Hepatic stellate cell (primary cell): ENCODE data around the gene RGS3.
A peak's percentile ranks its signal among the peaks of the same experiment; 100 is the strongest.
"Not testable (repeated sequence)": the region's sequence is repeated elsewhere in the genome, so short reads cannot be mapped to it uniquely, and the experiment has no call there.

ENCODE experiments used
- DNase-seq: peaks from one replicate; pipeline ENCODE4 v3.0.0; 2011; ENCODE audit warnings: low spot score

RGS3 gene

GRCh38 chr9:113488490-113488889 lies 25.0 kb downstream of the RGS3 start:
- no peak for DNase-seq

GRCh38 chr9:113491147-113491546 lies 27.6 kb downstream of the RGS3 start:
- DNase-seq: not testable (repeated sequence)

GRCh38 chr9:113492343-113493202 lies 29.0 kb downstream of the RGS3 start:
- DNase-seq: no peak

GRCh38 chr9:113493203-113493520 lies 29.6 kb downstream of the RGS3 start:
- DNase-seq: no peak

GRCh38 chr9:113495526-113495925 lies 32.0 kb downstream of the RGS3 start:
- DNase-seq: no peak

GRCh38 chr9:113497051-113497450 lies 33.5 kb downstream of the RGS3 start:
- DNase-seq: no peak

GRCh38 chr9:113499153-113499875 lies 35.8 kb downstream of the RGS3 start:
- no peak for DNase-seq

GRCh38 chr9:113499876-113500497 lies 36.5 kb downstream of the RGS3 start:
- no peak for DNase-seq

- no peak for DNase-seq
Observed at GRCh38 chr9:113501129-113501686, 37.7 kb downstream of the RGS3 start.

- no peak for DNase-seq
Observed at GRCh38 chr9:113501852-113502251, 38.3 kb downstream of the RGS3 start.

GRCh38 chr9:113502427-113503034 lies 39.0 kb downstream of the RGS3 start:
- no peak for DNase-seq

- no peak for DNase-seq
Observed at GRCh38 chr9:113503131-113503541, 39.6 kb downstream of the RGS3 start.

- no peak for DNase-seq
Observed at GRCh38 chr9:113503613-113504211, 40.2 kb downstream of the RGS3 start.

GRCh38 chr9:113504725-113505590 lies 41.4 kb downstream of the RGS3 start:
- no peak for DNase-seq

GRCh38 chr9:113506090-113506589 lies 42.6 kb downstream of the RGS3 start:
- no peak for DNase-seq

GRCh38 chr9:113507256-113507655 lies 43.7 kb downstream of the RGS3 start:
- no peak for DNase-seq

- no peak for DNase-seq
Observed at GRCh38 chr9:113508111-113508749, 44.7 kb downstream of the RGS3 start.

- peak; percentile 62 for DNase-seq
Observed at GRCh38 chr9:113509463-113509862, 45.9 kb downstream of the RGS3 start.

- no peak for DNase-seq
Observed at GRCh38 chr9:113511047-113511521, 47.6 kb downstream of the RGS3 start.
